Gastroesophageal sphincter (tissue), 4 donors: ENCODE results near the gene DBP. TPM values are rescaled to one million over a fixed set of nuclear protein-coding genes. Genes with fewer than 3 reads are reported as not detected.

ENCODE experiments used
- ATAC-seq: fragments of 150-250 bp; one replicate; pipeline ENCODE4 v1.9.1; 2016; ENCODE audit warnings: mild to moderate bottlenecking, moderate library complexity
- H3K27ac ChIP-seq, 4 donors: fragments of 200-600 bp; sonication (generic) in 3 of 4; 1 replicate in 3 of 4; 2 replicates in 1 of 4; pipeline ENCODE4 v1.5.1; 2016 to 2019
- H3K27me3 ChIP-seq: fragments of 200-600 bp; sonication (generic); one replicate; pipeline ENCODE4 v1.5.1; 2019
- H3K36me3 ChIP-seq, 2 donors: fragments of 200-600 bp; sonication (generic); one replicate each; pipeline ENCODE4 v1.5.1; 2019; ENCODE audit warnings: control low read depth in 1 of 2
- H3K4me1 ChIP-seq, 3 donors: fragments of 200-600 bp; sonication (generic); 1 replicate in 2 of 3; 2 replicates in 1 of 3; pipeline ENCODE4 v1.5.1; 2016 to 2019; ENCODE audit warnings: control low read depth in 2 of 3
- H3K4me3 ChIP-seq, 2 donors: fragments of 200-600 bp; sonication (generic); one replicate each; pipeline ENCODE4 v1.5.1; 2019; ENCODE audit warnings: mild to moderate bottlenecking in 1 of 2, moderate library complexity in 1 of 2
- H3K9me3 ChIP-seq, 3 donors: fragments of 200-600 bp; sonication (generic); one replicate each; pipeline ENCODE4 v1.5.1; 2017 to 2019; ENCODE audit warnings: control low read depth in 2 of 3
- CTCF ChIP-seq, 4 experiments: fragments of 200-600 bp in 2 of 4; fragments of 450-650 bp in 2 of 4; sonication (generic) in 1 of 4; IDR thresholded peaks; one replicate each; pipeline ENCODE4 v1.5.1; 2017 to 2019; ENCODE audit warnings: antibody characterized with exemption in 4 of 4, mild to moderate bottlenecking in 2 of 4, moderate library complexity in 2 of 4
- EP300 ChIP-seq: sonication (generic); formaldehyde crosslinking; IDR thresholded peaks from one replicate; pipeline ENCODE4 v1.6.1; 2017; ENCODE audit warnings: antibody characterized with exemption, mild to moderate bottlenecking
- POLR2A ChIP-seq, 2 donors: fragments of 450-650 bp; IDR thresholded peaks; one replicate each; pipeline ENCODE4 v1.6.1; 2017; ENCODE audit warnings: antibody characterized with exemption in 2 of 2, mild to moderate bottlenecking in 2 of 2, moderate library complexity in 1 of 2
- POLR2AphosphoS5 ChIP-seq: sonication (generic); formaldehyde crosslinking; IDR thresholded peaks from one replicate; pipeline ENCODE4 v1.6.1; 2017; ENCODE audit warnings: antibody characterized with exemption
- WGBS, 2 donors: methylation state at CpG; one replicate each; pipeline ENCODE4 v1.1.5; 2018; ENCODE audit warnings: low coverage in 1 of 2; 5-methylcytosine and 5-hydroxymethylcytosine counted together
- total RNA-seq, 4 donors: library from RNA; depleted of rRNA; stranded (reverse); fragments of >200 nt; gene quantifications; one replicate each; pipeline ENCODE4 v1.1.0, GENCODE V29; 2016

DBP gene
- total RNA-seq, 4 donors from 2014 or later = 2.9 to 16.8 (median 8.9) TPM

GRCh38 chr19:48607359-48607755 is 29.8 kb downstream of the DBP start:
- ATAC-seq = no peak
- H3K9me3 ChIP-seq = no peaks in the 10 kb centered on the region
- H3K27me3 ChIP-seq = no peaks in the 10 kb centered on the region
- no peak for TF ChIP-seq EP300
- no peak for TF ChIP-seq CTCF (IDR thresholded peaks at IDR 0.05)
- TF ChIP-seq POLR2AphosphoS5 = no peak
- no peak for TF ChIP-seq POLR2A (IDR thresholded peaks at IDR 0.05)
- H3K27ac ChIP-seq = no peak overlapping the region
- 79 to 85% methylated on average over 5 to 6 of the region's 7 CpGs for WGBS, 2 donors
- H3K4me3 ChIP-seq = no peak overlapping the region
- H3K4me1 ChIP-seq = no peaks in the 10 kb centered on the region
- H3K36me3 ChIP-seq = no peaks in the 10 kb centered on the region

- no peaks in the 10 kb centered on the region for H3K27me3 ChIP-seq
- no CpG with 5 or more reads among the region's 39 CpGs for WGBS, 2 donors
- H3K36me3 ChIP-seq = no peaks in the 10 kb centered on the region
- TF ChIP-seq POLR2AphosphoS5 (no peak), CTCF (IDR thresholded peaks at IDR 0.05) (no peak), EP300 (no peak), POLR2A (IDR thresholded peaks at IDR 0.05) (no peak)
- ATAC-seq = no peak
- no peak within 1 kb of the TSS for H3K4me3 ChIP-seq
- no peaks in the 10 kb centered on the region for H3K9me3 ChIP-seq
- no peak within 1 kb of the TSS for H3K27ac ChIP-seq
- H3K4me1 ChIP-seq = no peaks in the 10 kb centered on the region
These were observed 30.5 kb downstream of the DBP start, which contains the start of gene SPACA4 for GRCh38 chr19:48606463-48607358. Gene SPACA4 (plus strand): TSS chr19:48606742. CDS start chr19:48606979, 237 bp downstream.

- H3K4me1 ChIP-seq = no peaks in the 10 kb centered on the region
- H3K27ac ChIP-seq = no peak overlapping the region
- H3K36me3 ChIP-seq = no peaks in the 10 kb centered on the region
- no peaks in the 10 kb centered on the region for H3K9me3 ChIP-seq
- peaks cover 14% of the 10 kb centered on the region for H3K27me3 ChIP-seq
- 80 to 89% methylated on average over 1 to 4 of the region's 9 CpGs for WGBS, 2 donors
- ATAC-seq = no peak
- H3K4me3 ChIP-seq = no peak overlapping the region
- TF ChIP-seq POLR2AphosphoS5 (no peak), CTCF (IDR thresholded peaks at IDR 0.05) (no peak), EP300 (no peak), POLR2A (IDR thresholded peaks at IDR 0.05) (no peak)
These were observed 33.3 kb downstream of the DBP start for GRCh38 chr19:48603850-48604249.

GRCh38 chr19:48603449-48603848 is 33.7 kb downstream of the DBP start:
- no peaks in the 10 kb centered on the region for H3K4me1 ChIP-seq
- peaks cover 17% of the 10 kb centered on the region for H3K27me3 ChIP-seq
- WGBS, 2 donors = 80% methylated on average over 3 of the region's 39 CpGs; no CpG with 5 or more reads in 1 of the 2 donors
- H3K9me3 ChIP-seq = no peaks in the 10 kb centered on the region
- no peak for ATAC-seq
- no peaks in the 10 kb centered on the region for H3K36me3 ChIP-seq
- H3K4me3 ChIP-seq = no peak overlapping the region
- TF ChIP-seq EP300 (no peak), CTCF (IDR thresholded peaks at IDR 0.05) (no peak), POLR2AphosphoS5 (no peak), POLR2A (IDR thresholded peaks at IDR 0.05) (no peak)
- no peak overlapping the region for H3K27ac ChIP-seq

GRCh38 chr19:48603001-48603400 is 34.2 kb downstream of the DBP start:
- ATAC-seq = no peak

More at GRCh38 chr19:48603001-48603400, 34.2 kb downstream of the DBP start:
- Histone ChIP-seq H3K27ac (no peak overlapping the region), H3K4me1 (no peaks in the 10 kb centered on the region), H3K4me3 (no peak overlapping the region), H3K27me3 (peaks cover 21% of the 10 kb centered on the region), H3K9me3 (no peaks in the 10 kb centered on the region), H3K36me3 (no peaks in the 10 kb centered on the region)
- no peak for TF ChIP-seq POLR2A (IDR thresholded peaks at IDR 0.05)
- no peak for TF ChIP-seq EP300
- no peak for TF ChIP-seq CTCF (IDR thresholded peaks at IDR 0.05)
- no peak for TF ChIP-seq POLR2AphosphoS5
- WGBS, 2 donors = 64 to 73% methylated on average over 2 to 3 of the region's 9 CpGs
